Neutrophil (primary cell): Measurements from ENCODE around the gene RRAGA.

Source experiments
- H3K27ac ChIP-seq: fragments of 200-600 bp; sonication (generic); 2 replicates; pipeline ENCODE4 v1.5.1; 2016; ENCODE audit warnings: mild to moderate bottlenecking, moderate library complexity
- H3K27me3 ChIP-seq: fragments of 200-600 bp; sonication (generic); 2 replicates; pipeline ENCODE4 v1.6.0; 2016; ENCODE audit warnings: mild to moderate bottlenecking
- H3K36me3 ChIP-seq: fragments of 200-600 bp; sonication (generic); 2 replicates; pipeline ENCODE4 v1.5.1; 2017
- H3K4me1 ChIP-seq, 2 experiments: fragments of 200-600 bp in 1 of 2; sonication (generic) in 1 of 2; 1 replicate in 1 of 2; 2 replicates in 1 of 2; pipeline versions ENCODE4 v1.5.1 to v1.6.1; 2013 to 2016; ENCODE audit warnings: low read depth in 1 of 2, low read length in 1 of 2, mild to moderate bottlenecking in 1 of 2, moderate library complexity in 1 of 2; ENCODE audit not compliant: control insufficient read depth in 1 of 2, insufficient read depth in 1 of 2
- H3K4me3 ChIP-seq, 2 experiments: fragments of 200-600 bp in 1 of 2; sonication (generic) in 1 of 2; 1 replicate in 1 of 2; 2 replicates in 1 of 2; pipeline ENCODE4 v1.5.1; 2013 to 2016; ENCODE audit warnings: low read depth in 1 of 2, low read length in 1 of 2, mild to moderate bottlenecking in 1 of 2, moderate library complexity in 1 of 2
- H3K9me3 ChIP-seq: fragments of 200-600 bp; sonication (generic); 2 replicates; pipeline ENCODE4 v1.5.1; 2016
- CTCF ChIP-seq: fragments of 200-600 bp; sonication (generic); IDR thresholded peaks from 2 replicates; pipeline ENCODE4 v1.5.1; 2016; ENCODE audit warnings: antibody characterized with exemption

RRAGA gene

GRCh38 chr9:19032406-19032805 lies 16.8 kb upstream of the RRAGA start:
- Histone ChIP-seq H3K36me3 (no peaks in the 10 kb centered on the region), H3K4me3 (no peak overlapping the region), H3K27ac (no peak overlapping the region), H3K9me3 (no peaks in the 10 kb centered on the region), H3K4me1 (no peaks in the 10 kb centered on the region), H3K27me3 (peaks cover 6% of the 10 kb centered on the region)
- TF ChIP-seq CTCF = no peak

DNA sequence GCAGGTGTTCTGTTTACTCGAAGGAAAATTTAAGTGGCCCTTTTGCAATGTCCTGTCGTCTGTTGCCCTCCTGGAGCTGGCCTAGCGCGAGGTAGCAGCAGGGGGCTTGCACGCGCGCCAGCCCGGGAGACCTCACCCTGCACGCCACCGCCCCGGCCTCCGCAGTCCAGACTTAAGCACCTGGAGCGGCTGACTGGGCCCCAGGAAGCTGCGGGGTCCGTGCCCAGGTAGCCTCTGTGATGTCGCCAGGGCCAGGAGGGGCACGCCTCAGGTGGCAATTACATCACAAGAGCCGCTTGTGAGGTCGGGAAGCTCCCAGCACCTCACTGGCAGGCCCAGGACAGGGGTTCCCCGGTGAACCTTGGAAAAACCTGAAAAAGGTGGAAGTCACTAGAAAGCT lies 16.2 kb upstream of the RRAGA start, which contains the start of gene SAXO1:
SAXO1 (minus strand) TSS at position 195 of the 400 bp plus-strand sequence. CDS start 301 bp downstream, outside the sequence.
- TF ChIP-seq CTCF = no peak
- H3K36me3 ChIP-seq = no peaks in the 10 kb centered on the region
- H3K27ac ChIP-seq = no peak within 1 kb of the TSS
- H3K9me3 ChIP-seq = no peaks in the 10 kb centered on the region
- no peak within 1 kb of the TSS for H3K4me3 ChIP-seq
- no peaks in the 10 kb centered on the region for H3K4me1 ChIP-seq
- H3K27me3 ChIP-seq = peaks cover 6% of the 10 kb centered on the region

- Histone ChIP-seq H3K27ac (no peak overlapping the region), H3K36me3 (no peaks in the 10 kb centered on the region), H3K27me3 (no peaks in the 10 kb centered on the region), H3K4me1 (no peaks in the 10 kb centered on the region), H3K9me3 (no peaks in the 10 kb centered on the region), H3K4me3 (no peak overlapping the region)
- no peak for TF ChIP-seq CTCF
Observed at GRCh38 chr9:19036611-19037010, 12.6 kb upstream of the RRAGA start.

DNA sequence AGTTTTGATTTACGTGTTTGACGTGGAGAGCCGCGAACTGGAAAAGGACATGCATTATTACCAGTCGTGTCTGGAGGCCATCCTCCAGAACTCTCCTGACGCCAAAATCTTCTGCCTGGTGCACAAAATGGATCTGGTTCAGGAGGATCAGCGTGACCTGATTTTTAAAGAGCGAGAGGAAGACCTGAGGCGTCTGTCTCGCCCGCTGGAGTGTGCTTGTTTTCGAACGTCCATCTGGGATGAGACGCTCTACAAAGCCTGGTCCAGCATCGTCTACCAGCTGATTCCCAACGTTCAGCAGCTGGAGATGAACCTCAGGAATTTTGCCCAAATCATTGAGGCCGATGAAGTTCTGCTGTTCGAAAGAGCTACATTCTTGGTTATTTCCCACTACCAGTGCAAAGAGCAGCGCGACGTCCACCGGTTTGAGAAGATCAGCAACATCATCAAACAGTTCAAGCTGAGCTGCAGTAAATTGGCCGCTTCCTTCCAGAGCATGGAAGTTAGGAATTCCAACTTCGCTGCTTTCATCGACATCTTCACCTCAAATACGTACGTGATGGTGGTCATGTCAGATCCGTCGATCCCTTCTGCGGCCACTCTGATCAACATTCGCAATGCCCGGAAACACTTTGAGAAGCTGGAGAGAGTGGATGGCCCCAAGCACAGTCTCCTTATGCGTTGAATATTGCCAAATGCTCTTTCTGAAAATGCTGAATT lies 850 bp downstream of the RRAGA start:
- peak overlapping the region; percentile 76 to 99 for H3K4me3 ChIP-seq
- no peaks in the 10 kb centered on the region for H3K36me3 ChIP-seq
- TF ChIP-seq CTCF = no peak
- no peaks in the 10 kb centered on the region for H3K27me3 ChIP-seq
- H3K9me3 ChIP-seq = no peaks in the 10 kb centered on the region
- H3K27ac ChIP-seq = peak overlapping the region; percentile 97
- H3K4me1 ChIP-seq = peaks cover 26 to 34% of the 10 kb centered on the region in 2 experiments

DNA sequence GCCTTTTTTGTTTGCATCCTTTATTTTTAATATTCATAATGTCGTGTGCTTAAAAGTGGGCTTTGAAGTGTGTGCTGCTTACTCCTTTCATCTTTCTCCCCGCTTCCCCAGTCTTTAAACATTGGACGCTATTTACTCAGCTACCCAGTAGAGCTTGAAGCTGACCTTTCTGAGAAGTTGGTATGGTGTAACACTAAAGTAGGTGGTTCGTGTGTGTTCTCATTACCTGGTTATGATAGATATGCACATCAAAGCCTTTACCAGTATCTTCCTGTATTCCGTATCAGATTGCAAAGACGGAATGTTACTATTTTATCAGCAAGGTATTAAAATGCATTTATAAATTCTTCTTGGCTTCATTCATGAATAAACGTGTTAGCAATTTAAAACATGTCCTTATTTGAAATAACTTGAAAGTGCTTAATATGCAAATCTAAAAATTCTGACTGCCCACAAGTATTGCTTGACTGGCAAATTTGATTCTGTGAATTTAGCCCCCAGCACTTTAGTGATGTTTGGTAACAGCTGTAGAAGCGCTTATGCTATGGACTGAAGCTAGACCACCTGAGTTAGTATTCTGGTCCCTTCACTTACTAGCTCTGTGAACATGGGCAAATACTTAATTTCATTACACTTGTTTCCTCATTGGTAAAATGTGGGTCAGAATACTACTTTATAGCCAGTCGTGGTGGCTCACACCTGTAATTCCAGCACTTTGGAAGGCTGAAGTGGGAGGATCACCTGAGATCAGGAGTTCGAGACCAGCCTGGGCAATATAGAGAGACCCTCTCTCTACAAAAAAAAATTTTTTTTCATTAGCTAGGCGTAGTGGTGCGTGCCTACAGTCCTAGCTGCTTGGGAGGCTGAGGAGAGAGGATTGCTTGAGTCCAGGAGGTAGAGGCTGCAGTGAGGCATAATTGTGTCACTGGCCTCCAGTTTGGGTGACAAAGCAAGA lies 1.7 kb downstream of the RRAGA start:
- Histone ChIP-seq H3K4me1 (peaks cover 26 to 34% of the 10 kb centered on the region in 2 experiments), H3K36me3 (no peaks in the 10 kb centered on the region), H3K27me3 (no peaks in the 10 kb centered on the region), H3K4me3 (peak overlapping the region; percentile 76 to 99), H3K27ac (peak overlapping the region; percentile 97), H3K9me3 (no peaks in the 10 kb centered on the region)
- no peak for TF ChIP-seq CTCF
